H1 (cell line): ENCODE measurements around the gene SCN2B. TPM values are rescaled to one million over a fixed set of nuclear protein-coding genes. Genes with fewer than 3 reads are reported as not detected.

Source experiments
- CTCF ChIA-PET: fragments of 300-600 bp; sonication (Branson Sonifier 250); formaldehyde crosslinking; loops from one replicate; lab custom pipeline; 2021; ENCODE audit not compliant: partially characterized antibody; lab: Charles Lee
- POLR2A ChIA-PET: fragments of 300-600 bp; sonication (Branson Sonifier 250); formaldehyde crosslinking; loops from one replicate; lab custom pipeline; 2021; ENCODE audit warnings: inconsistent platforms; ENCODE audit not compliant: partially characterized antibody; lab: Charles Lee
- DNase-seq, 2 experiments: peaks; one replicate each; pipeline versions ENCODE4 v3.0.0 to v3.0.0-alpha.2; 2010 to 2022; ENCODE audit warnings: low spot score in 2 of 2, low read depth in 1 of 2, mixed read lengths in 1 of 2
- FAIRE-seq: peaks from 2 replicates; lab custom pipeline; 2011; peaks lifted over from hg19 to GRCh38; lab: Jason Lieb, UNC
- H2AFZ ChIP-seq: 2 replicates; pipeline ENCODE4 v1.8.1; 2012; ENCODE audit warnings: low read length, inconsistent platforms
- H2AK5ac ChIP-seq: 2 replicates; pipeline ENCODE4 v1.6.1; 2013; ENCODE audit warnings: low read depth, low read length
- H2BK120ac ChIP-seq: replicated peaks from 2 replicates; pipeline ENCODE3; 2013; ENCODE audit warnings: low read depth, low read length, inconsistent platforms
- H2BK12ac ChIP-seq: 2 replicates; pipeline ENCODE4 v1.6.1; 2013; ENCODE audit warnings: low read depth, low read length
- H2BK15ac ChIP-seq: 2 replicates; pipeline ENCODE4 v1.6.1; 2013; ENCODE audit warnings: low read length
- H2BK20ac ChIP-seq: 2 replicates; pipeline ENCODE4 v1.6.1; 2013; ENCODE audit warnings: low read length
- H2BK5ac ChIP-seq: 2 replicates; pipeline ENCODE4 v1.6.1; 2013; ENCODE audit warnings: low read depth, low read length
- H3K14ac ChIP-seq: 2 replicates; pipeline ENCODE4 v1.6.1; 2013; ENCODE audit warnings: inconsistent platforms; ENCODE audit not compliant: insufficient read length
- H3K18ac ChIP-seq: 2 replicates; pipeline ENCODE4 v1.6.1; 2013; ENCODE audit warnings: low read length; ENCODE audit errors: extremely low read depth
- H3K23ac ChIP-seq: 2 replicates; pipeline ENCODE4 v1.6.1; 2013; ENCODE audit warnings: inconsistent platforms; ENCODE audit not compliant: insufficient read length
- H3K23me2 ChIP-seq: 2 replicates; pipeline ENCODE4 v1.6.1; 2013; ENCODE audit warnings: low read depth, low read length
- H3K27ac ChIP-seq: 2 replicates; pipeline ENCODE4 v1.6.1; 2011; ENCODE audit warnings: low read depth, low read length, inconsistent platforms
- H3K27me3 ChIP-seq, 4 experiments: replicated peaks in 1 of 4; 1 replicate in 1 of 4; 2 replicates in 3 of 4; pipeline versions ENCODE4 v1.6.1 to v1.8.1; 2011 to 2013; ENCODE audit warnings: low read length in 3 of 4, mild to moderate bottlenecking in 3 of 4, inconsistent platforms in 2 of 4, mixed read lengths in 2 of 4, moderate library complexity in 1 of 4; ENCODE audit not compliant: control insufficient read depth in 3 of 4, insufficient read depth in 3 of 4; ENCODE audit errors: extremely low read depth in 1 of 4
- H3K36me3 ChIP-seq, 4 experiments: 2 replicates each; pipeline versions ENCODE4 v1.6.1 to v1.8.1; 2011 to 2013; ENCODE audit warnings: mild to moderate bottlenecking in 4 of 4, low read length in 3 of 4, moderate library complexity in 2 of 4, control low read depth in 1 of 4, inconsistent platforms in 1 of 4; ENCODE audit not compliant: insufficient read depth in 4 of 4, control insufficient read depth in 2 of 4
- H3K4ac ChIP-seq: replicated peaks from 2 replicates; pipeline ENCODE3; 2013; ENCODE audit warnings: low read length, low read depth, mixed read lengths, inconsistent platforms; ENCODE audit not compliant: insufficient read length
- H3K4me1 ChIP-seq, 4 experiments: replicated peaks in 1 of 4; 1 replicate in 1 of 4; 2 replicates in 3 of 4; pipeline versions ENCODE4 v1.6.1 to v1.8.1; 2011 to 2013; ENCODE audit warnings: low read length in 3 of 4, inconsistent platforms in 2 of 4, mixed read lengths in 1 of 4; ENCODE audit not compliant: insufficient read depth in 4 of 4, control insufficient read depth in 3 of 4
- H3K4me2 ChIP-seq, 2 experiments: 2 replicates each; pipeline versions ENCODE4 v1.6.1 to v1.8.1; 2011 to 2013; ENCODE audit warnings: low read depth in 2 of 2, low read length in 2 of 2, control low read depth in 1 of 2, inconsistent platforms in 1 of 2, mild to moderate bottlenecking in 1 of 2; ENCODE audit not compliant: insufficient read depth in 1 of 2
- H3K4me3 ChIP-seq, 4 experiments: fragments of 200-600, 300-600 bp in 1 of 4; sonication (generic), shearing (Covaris generic), sonication (Bioruptor Twin) in 1 of 4; 2 replicates each; pipeline versions ENCODE4 v1.5.1 to v1.8.1; 2011 to 2016; ENCODE audit warnings: low read length in 4 of 4, low read depth in 3 of 4, control low read depth in 2 of 4, inconsistent platforms in 2 of 4, mild to moderate bottlenecking in 2 of 4, mixed read lengths in 1 of 4, moderate library complexity in 1 of 4; ENCODE audit not compliant: insufficient read depth in 2 of 4; ENCODE audit errors: extremely low read depth in 1 of 4
- H3K56ac ChIP-seq: replicated peaks from 2 replicates; pipeline ENCODE3; 2013; ENCODE audit warnings: low read depth, mild to moderate bottlenecking, mixed read lengths, low read length, inconsistent platforms; ENCODE audit not compliant: insufficient read length
- H3K79me1 ChIP-seq: 2 replicates; pipeline ENCODE4 v1.6.1; 2013; ENCODE audit warnings: low read depth, low read length, control low read depth
- H3K79me2 ChIP-seq, 2 experiments: 2 replicates each; pipeline versions ENCODE4 v1.6.1 to v1.8.1; 2012 to 2013; ENCODE audit warnings: low read length in 2 of 2, mild to moderate bottlenecking in 2 of 2, inconsistent platforms in 1 of 2; ENCODE audit not compliant: insufficient read depth in 2 of 2, control insufficient read depth in 1 of 2
- H3K9ac ChIP-seq, 4 experiments: replicated peaks in 1 of 4; 1 replicate in 1 of 4; 2 replicates in 3 of 4; pipeline versions ENCODE4 v1.6.1 to v1.8.1; 2011 to 2013; ENCODE audit warnings: low read depth in 3 of 4, low read length in 3 of 4, control low read depth in 2 of 4, mild to moderate bottlenecking in 2 of 4, moderate library complexity in 2 of 4, inconsistent platforms in 1 of 4; ENCODE audit errors: extremely low read depth in 1 of 4
- H3K9me3 ChIP-seq, 2 experiments: 2 replicates each; pipeline versions ENCODE4 v1.6.1 to v1.8.1; 2012 to 2013; ENCODE audit warnings: mild to moderate bottlenecking in 2 of 2, moderate library complexity in 2 of 2, control low read depth in 1 of 2, inconsistent platforms in 1 of 2, low read depth in 1 of 2, low read length in 1 of 2, mixed read lengths in 1 of 2; ENCODE audit not compliant: insufficient read depth in 2 of 2
- H4K20me1 ChIP-seq, 2 experiments: replicated peaks in 1 of 2; 2 replicates each; pipeline versions ENCODE3 to v1.8.1; 2011 to 2013; ENCODE audit warnings: inconsistent platforms in 2 of 2, low read length in 2 of 2, mild to moderate bottlenecking in 1 of 2; ENCODE audit not compliant: insufficient read depth in 2 of 2, control insufficient read depth in 1 of 2
- H4K5ac ChIP-seq: 2 replicates; pipeline ENCODE4 v1.6.1; 2013; ENCODE audit warnings: low read length, low read depth, mixed read lengths, inconsistent platforms; ENCODE audit not compliant: insufficient read length
- H4K8ac ChIP-seq: 2 replicates; pipeline ENCODE4 v1.8.0; 2013; ENCODE audit warnings: mild to moderate bottlenecking, moderate library complexity, low read length, inconsistent platforms; ENCODE audit not compliant: insufficient read depth; ENCODE audit errors: extremely low read depth
- H4K91ac ChIP-seq: replicated peaks from 2 replicates; pipeline ENCODE3; 2013; ENCODE audit warnings: low read length, mixed read lengths, inconsistent platforms; ENCODE audit not compliant: insufficient read length
- ASH2L ChIP-seq: fragments of 200-600, 300-600 bp; sonication (generic); IDR thresholded peaks from one replicate; pipeline ENCODE4 v1.7.1; 2017; ENCODE audit warnings: low read length
- BACH1 ChIP-seq: IDR thresholded peaks from 2 replicates; pipeline ENCODE4 v1.6.1; 2012; ENCODE audit warnings: low read length, improper control_type of control experiment
- EGR1 ChIP-seq: IDR thresholded peaks from 2 replicates; pipeline ENCODE4 v1.6.1; 2011; ENCODE audit warnings: low read depth, low read length, borderline replicate concordance
- MAFK ChIP-seq: IDR thresholded peaks from 2 replicates; pipeline ENCODE4 v1.6.1; 2012; ENCODE audit warnings: low read depth, mild to moderate bottlenecking, improper control_type of control experiment, low read length
- TCF12 ChIP-seq: IDR thresholded peaks from 2 replicates; pipeline ENCODE4 v1.6.1; 2011; ENCODE audit warnings: low read depth, mild to moderate bottlenecking, low read length
- WGBS, 2 experiments: shearing (Covaris generic) in 1 of 2; methylation state at CpG; one replicate each; pipeline versions ENCODE4 v1.1.6 to v1.1.7; 2013 to 2015; ENCODE audit warnings: low lambda C conversion rate in 2 of 2, mixed read lengths in 2 of 2, inconsistent platforms in 1 of 2, low coverage in 1 of 2, missing lambda C conversion rate in 1 of 2; ENCODE audit not compliant: insufficient replicate concordance in 2 of 2, insufficient coverage in 1 of 2, insufficient read length in 1 of 2; ENCODE audit errors: extremely low coverage in 1 of 2, missing lambda C conversion rate in 1 of 2; 5-methylcytosine and 5-hydroxymethylcytosine counted together
- polyA plus RNA-seq, 7 experiments: library from polyadenylated mRNA; depleted of rRNA in 3 of 7; stranded (reverse) in 5 of 7; unstranded in 2 of 7; fragments of >200 nt in 5 of 7; fragments of 200-250 nt in 2 of 7; gene quantifications; 1 replicate in 5 of 7; 2 replicates in 1 of 7; 4 replicates in 1 of 7; pipeline versions ENCODE4 v1.2.1 to v1.2.3, GENCODE V29; 2011 to 2013; ENCODE audit warnings: missing spikeins in 2 of 7, mixed read lengths in 2 of 7
- total RNA-seq: library from RNA; stranded (reverse); fragmentation: NEBNext Ultra II Directional; extraction: Animal tissue kit (Norgen Biotek cat#: 25700); gene quantifications from 2 replicates; pipeline ENCODE4 v1.2.1, GENCODE V29; 2021

The SCN2B gene
- total and polyA plus RNA-seq, 2 of the 8 experiments (the other 6 are each of a cell fraction or from before 2014, with no cell fraction given), result 0.14 to 0.24 TPM

- ChIA-PET CTCF (interaction anchor here (0.9 to 5.9 kb wide), 6 partner anchors 8 to 42 kb away, joined by 3 to 38 read pairs (median 4); partner anchors contain the start of gene JAML), POLR2A (interaction anchor here (1.6 kb wide), 1 partner anchor 8 kb away, joined by 3 read pairs; no protein-coding TSS in a partner anchor)
- H3K4ac ChIP-seq, result no peak overlapping the region
- H3K9ac ChIP-seq, result no peak overlapping the region
- no peaks in the 10 kb centered on the region for H3K9me3 ChIP-seq
- no peak overlapping the region; the same call in 1 of the 2 replicates for H3K18ac ChIP-seq
- no peak overlapping the region for H2BK20ac ChIP-seq
- H4K5ac ChIP-seq, result no peak overlapping the region
- H2AK5ac ChIP-seq, result no peak overlapping the region
- no peaks in the 10 kb centered on the region for H3K23me2 ChIP-seq
- no peak overlapping the region for H3K23ac ChIP-seq
- no peak overlapping the region for H2BK120ac ChIP-seq
- no peak overlapping the region for H3K4me3 ChIP-seq
- WGBS, 2 experiments, result 84% methylated on average over 4 of the region's 4 CpGs; no CpG with 5 or more reads in 1 of the 2 experiments
- H4K91ac ChIP-seq, result no peak overlapping the region
- H3K79me1 ChIP-seq, result no peaks in the 10 kb centered on the region
- H3K36me3 ChIP-seq, result no peaks in the 10 kb centered on the region
- H3K56ac ChIP-seq, result no peak overlapping the region
- H2BK12ac ChIP-seq, result 0 out of 2 replicates have a peak overlapping the region, but pooled peaks have one; percentile 21
- H2AFZ ChIP-seq, result no peak overlapping the region
- no peak overlapping the region for H2BK5ac ChIP-seq
- H4K20me1 ChIP-seq, result no peaks in the 10 kb centered on the region
- no peaks in the 10 kb centered on the region for H3K79me2 ChIP-seq
- DNase-seq (no peak), FAIRE-seq (no peak)
- no peak overlapping the region for H3K14ac ChIP-seq
- no peak overlapping the region; a peak in 1 of 4 replicates for H3K4me2 ChIP-seq
- H3K27me3 ChIP-seq, result no peaks in the 10 kb centered on the region
- H3K4me1 ChIP-seq, result peaks cover 6 to 21% (median 20%) of the 10 kb centered on the region in 4 experiments; a peak in 6 of 7 replicates
- no peak overlapping the region for H2BK15ac ChIP-seq
- H4K8ac ChIP-seq, result no peak overlapping the region
- H3K27ac ChIP-seq, result no peak overlapping the region
- TF ChIP-seq EGR1 (no peak), TCF12 (no peak), MAFK (no peak), ASH2L (no peak), BACH1 (no peak)
These were observed 36.8 kb upstream of the SCN2B start for GRCh38 chr11:118213201-118213600.
